ENCODE data around the gene SPRR2D. TPM values are rescaled to one million over a fixed set of nuclear protein-coding genes. Genes with fewer than 3 reads are reported as not detected.
"Not testable (repeated sequence)": the region's sequence is repeated elsewhere in the genome, so short reads cannot be mapped to it uniquely, and the experiment has no call there.

The SPRR2D gene
- total RNA-seq, result not detected

DNA sequence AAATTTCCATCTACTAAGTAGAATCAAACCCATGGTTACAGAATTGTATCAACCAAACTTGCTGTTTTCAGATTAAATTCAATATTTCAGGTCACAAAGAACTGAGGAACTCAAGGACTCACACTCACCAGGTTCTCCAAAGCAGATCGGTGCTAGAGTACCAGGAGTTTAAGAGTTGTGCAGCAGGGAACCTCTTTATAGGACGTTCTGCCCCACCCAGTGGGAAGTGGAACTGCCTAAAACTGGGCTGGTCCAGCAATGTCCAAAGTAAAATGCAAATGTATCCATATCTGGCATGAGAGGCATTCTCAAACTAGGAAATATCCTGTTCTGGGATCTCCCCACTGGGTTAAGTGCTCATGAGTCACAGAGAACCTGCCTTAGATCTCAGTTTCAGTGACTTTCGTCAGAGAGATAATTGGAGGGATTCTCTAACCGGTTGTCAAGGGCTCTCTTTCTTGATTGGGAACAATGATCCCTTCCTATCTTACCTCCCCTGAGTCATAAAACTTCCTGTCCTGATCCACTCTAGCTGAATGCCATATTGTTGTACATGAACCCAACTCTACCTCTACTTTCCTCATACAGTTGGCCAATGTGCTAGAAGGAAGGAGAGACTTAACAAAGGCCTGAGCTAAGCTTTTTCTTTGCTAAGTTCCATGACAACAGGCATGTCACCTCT is at the start of gene SPRR2D:
Gene SPRR2D (minus strand): TSS at position 171 of the 682 bp plus-strand sequence. CDS start 774 bp downstream, outside the sequence.
- Mint-ChIP-seq H3K4me1 (no peaks in the 10 kb centered on the region), H3K36me3 (no peaks in the 10 kb centered on the region), H3K9me3 (ENCODE audit: low read depth) (no peaks in the 10 kb centered on the region), H3K27me3 (peaks cover 27% of the 10 kb centered on the region), H3K4me3 (no peak within 1 kb of the TSS), H3K27ac (no peak within 1 kb of the TSS)
- CTCF ChIA-PET, result no interaction called here
- DNase-seq (no peak), ATAC-seq (no peak)

DNA sequence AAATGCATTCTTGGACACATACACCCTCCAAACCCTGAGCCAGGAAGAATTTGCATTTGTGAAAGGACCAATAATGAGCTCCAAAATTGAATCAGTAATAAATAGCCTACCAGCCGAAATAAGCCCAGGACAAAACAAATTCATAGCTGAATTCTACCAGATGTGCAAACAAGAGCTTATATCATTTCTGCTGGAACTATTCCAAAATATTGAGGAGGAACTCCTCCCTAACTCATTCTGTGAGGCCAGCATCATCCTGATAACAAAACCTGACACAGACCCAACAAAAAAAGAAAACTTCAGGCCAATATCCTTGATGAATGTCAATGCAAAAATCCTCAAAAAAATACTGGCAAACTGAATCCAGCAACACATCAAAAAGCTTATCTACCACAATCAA is 46.7 kb upstream of the SPRR2D start:
- H3K36me3 Mint-ChIP-seq, result no peaks in the 10 kb centered on the region
- H3K4me1 Mint-ChIP-seq, result no peaks in the 10 kb centered on the region
- no peak overlapping the region for H3K4me3 Mint-ChIP-seq
- no peaks in the 10 kb centered on the region for H3K9me3 Mint-ChIP-seq (ENCODE audit: low read depth)
- DNase-seq (no peak), ATAC-seq (no peak)
- CTCF ChIA-PET, result no interaction called here
- peaks cover 13% of the 10 kb centered on the region for H3K27me3 Mint-ChIP-seq
- no peak overlapping the region for H3K27ac Mint-ChIP-seq

DNA sequence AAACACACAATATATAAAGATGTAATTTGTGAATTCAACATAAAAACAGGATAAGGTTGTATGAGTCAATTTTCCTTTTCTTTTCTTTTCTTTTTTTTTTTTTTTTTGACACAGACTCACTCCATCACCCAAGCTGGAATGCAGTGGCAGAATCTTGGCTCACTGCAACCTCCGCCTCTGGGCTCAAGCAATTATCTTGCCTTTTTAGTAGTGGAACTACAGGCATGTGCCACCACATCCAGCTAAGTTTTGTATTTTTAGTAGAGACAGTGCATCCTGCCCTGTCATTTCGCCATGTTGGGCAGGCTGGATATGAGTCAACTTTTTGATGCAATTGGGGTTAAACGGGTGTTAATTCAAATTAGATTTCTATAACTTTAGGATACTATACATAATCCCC is 40.8 kb upstream of the SPRR2D start:
- ATAC-seq (no peak), DNase-seq (no peak)
- CTCF ChIA-PET, result no interaction called here
- Mint-ChIP-seq H3K4me3 (no peak overlapping the region), H3K4me1 (no peaks in the 10 kb centered on the region), H3K27me3 (peaks cover 7% of the 10 kb centered on the region), H3K27ac (no peak overlapping the region), H3K36me3 (no peaks in the 10 kb centered on the region), H3K9me3 (ENCODE audit: low read depth) (peaks cover 5% of the 10 kb centered on the region)

DNA sequence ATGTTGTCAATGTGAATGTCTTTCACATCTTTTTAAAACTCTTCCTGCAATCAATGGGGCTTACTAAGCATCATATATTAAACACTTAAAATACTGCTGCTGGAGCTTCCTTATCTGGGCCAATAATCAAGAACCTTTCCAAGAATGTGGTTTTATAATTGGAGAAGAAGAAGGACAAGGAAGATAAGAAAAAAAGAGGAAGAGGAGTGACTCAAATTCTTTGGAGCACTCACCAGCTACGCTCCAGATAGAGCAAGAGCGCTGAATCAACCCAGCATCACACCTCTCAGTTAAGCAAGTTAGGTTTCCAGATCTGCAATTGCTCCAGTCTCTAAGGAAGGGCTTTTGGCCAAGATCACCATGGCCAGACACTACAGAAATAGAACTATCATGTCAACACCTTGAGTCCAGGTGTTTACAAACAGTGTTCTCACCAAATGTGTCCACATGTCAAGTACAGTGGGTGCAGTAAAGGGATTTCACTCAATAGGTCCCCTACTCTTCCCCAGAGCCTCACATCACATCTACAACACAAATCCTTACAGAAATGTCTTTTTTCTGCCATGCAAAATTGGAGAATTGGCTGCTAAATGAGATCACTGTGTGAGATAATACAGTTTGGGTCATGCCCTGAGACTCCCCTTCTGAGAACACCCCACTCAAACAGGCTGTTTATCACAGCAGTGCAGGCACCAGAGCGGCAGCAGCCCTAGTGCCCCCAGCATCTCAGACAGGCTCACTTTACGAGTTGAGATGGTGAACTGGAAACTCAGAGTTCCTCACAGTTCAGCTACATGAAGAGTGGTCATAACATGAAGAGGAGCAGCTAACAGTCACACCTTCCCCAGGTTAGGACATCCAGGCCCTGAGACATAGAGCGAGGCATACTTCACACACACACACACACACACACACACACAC is 32.1 kb upstream of the SPRR2D start:
- Mint-ChIP-seq H3K4me3 (no peak overlapping the region), H3K36me3 (no peaks in the 10 kb centered on the region), H3K27me3 (no peaks in the 10 kb centered on the region), H3K27ac (no peak overlapping the region), H3K4me1 (no peaks in the 10 kb centered on the region), H3K9me3 (ENCODE audit: low read depth) (no peaks in the 10 kb centered on the region)
- no peak for DNase-seq
- CTCF ChIA-PET, result interaction anchor here (0.6 kb wide), 1 partner anchor 419 kb away, joined by 5 read pairs; no protein-coding TSS in a partner anchor
- no peak for ATAC-seq

DNA sequence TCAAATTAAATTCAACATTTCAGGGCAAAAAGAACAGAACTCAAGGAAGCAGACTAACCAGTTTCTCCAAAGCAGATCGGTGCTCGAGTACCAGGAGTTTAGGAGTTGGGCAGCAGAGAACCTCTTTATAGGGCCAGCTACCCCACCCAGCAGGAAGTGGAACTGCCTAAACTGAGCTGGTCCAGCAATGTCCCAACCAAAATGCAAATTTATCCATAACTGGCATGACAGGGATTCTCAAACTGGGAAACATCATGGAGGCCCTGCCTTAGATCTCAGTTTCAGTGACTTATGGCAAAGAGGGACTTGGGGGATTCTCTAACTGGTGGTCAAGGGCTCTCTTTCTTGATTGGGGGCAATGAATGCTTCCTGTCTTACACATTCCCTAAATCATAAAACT is 30.6 kb upstream of the SPRR2D start, which contains the start of gene SPRR2B:
Gene SPRR2B (minus strand): TSS at position 101 of the 400 bp plus-strand sequence. CDS start 772 bp downstream, outside the sequence.
- Mint-ChIP-seq H3K36me3 (no peaks in the 10 kb centered on the region), H3K27ac (no peak within 1 kb of the TSS), H3K4me1 (no peaks in the 10 kb centered on the region), H3K27me3 (peaks cover under 1% of the 10 kb centered on the region), H3K4me3 (no peak within 1 kb of the TSS), H3K9me3 (ENCODE audit: low read depth) (no peaks in the 10 kb centered on the region)
- CTCF ChIA-PET, result no interaction called here
- no peak for DNase-seq
- ATAC-seq, result no peak

DNA sequence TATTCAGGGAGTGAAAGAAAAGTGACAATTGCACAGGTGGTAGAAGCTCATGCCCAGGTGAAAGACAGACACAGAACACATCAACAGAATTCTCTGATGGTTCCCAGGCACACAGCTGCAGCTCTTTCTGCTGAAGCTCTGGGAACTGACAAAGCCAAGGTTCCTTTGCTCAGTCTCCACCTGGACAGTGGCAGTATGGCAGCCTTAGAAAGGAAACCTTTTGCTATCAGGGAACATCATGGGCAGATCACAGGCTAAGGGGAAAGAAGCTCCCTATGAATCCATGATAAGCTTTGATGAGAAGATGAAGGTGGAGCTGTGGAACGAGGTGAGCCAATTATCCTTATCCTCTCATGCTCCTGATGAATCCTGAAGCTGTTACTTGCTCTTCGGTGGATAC is 29.3 kb upstream of the SPRR2D start:
- Mint-ChIP-seq H3K4me3 (no peak overlapping the region), H3K36me3 (no peaks in the 10 kb centered on the region), H3K27ac (no peak overlapping the region), H3K4me1 (no peaks in the 10 kb centered on the region), H3K9me3 (ENCODE audit: low read depth) (no peaks in the 10 kb centered on the region), H3K27me3 (peaks cover 10% of the 10 kb centered on the region)
- DNase-seq (no peak), ATAC-seq (no peak)
- CTCF ChIA-PET, result no interaction called here

DNA sequence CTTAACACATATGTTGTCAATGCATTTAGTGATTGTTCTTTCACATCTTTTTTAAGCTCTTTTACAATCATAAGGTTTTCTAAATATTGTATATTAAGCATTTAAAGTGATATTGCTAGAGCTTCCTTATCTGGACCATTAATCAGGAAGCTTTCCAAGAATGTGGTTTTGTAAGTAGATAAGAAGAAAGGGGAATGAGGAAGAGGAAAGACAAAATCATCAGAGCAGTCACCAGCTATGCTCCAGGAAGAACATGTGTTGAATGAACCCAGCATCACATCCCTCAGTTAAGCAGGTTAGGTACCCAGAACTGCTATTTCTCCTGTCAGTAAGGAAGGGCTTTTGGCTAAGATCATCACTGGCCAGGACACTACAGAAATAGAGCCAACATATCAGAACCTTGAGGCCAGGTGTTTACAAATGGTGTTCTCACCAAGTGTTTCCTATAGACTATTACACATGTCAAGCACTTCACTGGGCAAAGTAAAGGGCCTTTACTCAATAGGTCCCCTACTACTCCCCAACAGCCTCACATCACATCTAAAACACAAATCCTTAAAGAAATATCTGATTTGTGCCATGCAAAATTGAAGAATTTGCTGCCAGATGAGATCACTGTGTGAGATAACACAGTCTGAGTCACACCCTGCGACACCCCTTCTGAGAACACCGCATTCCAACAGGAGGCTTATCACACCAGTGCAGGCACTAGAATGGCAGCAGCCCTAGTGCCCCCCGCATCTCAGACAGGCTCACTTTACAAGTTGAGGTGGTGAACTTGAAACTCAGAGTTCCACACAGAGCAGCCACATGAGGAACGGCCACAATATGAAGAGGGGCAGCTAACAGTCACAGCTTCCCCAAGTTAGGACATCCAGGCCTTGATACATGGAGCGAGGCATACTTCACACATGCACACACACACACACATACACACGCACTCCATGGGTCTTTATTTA is 18.2 kb upstream of the SPRR2D start:
- DNase-seq (no peak), ATAC-seq (no peak)
- H3K27ac Mint-ChIP-seq, result no peak overlapping the region
- H3K4me3 Mint-ChIP-seq, result no peak overlapping the region
- CTCF ChIA-PET, result no interaction called here
- no peaks in the 10 kb centered on the region for H3K36me3 Mint-ChIP-seq
- no peaks in the 10 kb centered on the region for H3K9me3 Mint-ChIP-seq (ENCODE audit: low read depth)
- H3K27me3 Mint-ChIP-seq, result peaks cover 22% of the 10 kb centered on the region
- no peaks in the 10 kb centered on the region for H3K4me1 Mint-ChIP-seq

DNA sequence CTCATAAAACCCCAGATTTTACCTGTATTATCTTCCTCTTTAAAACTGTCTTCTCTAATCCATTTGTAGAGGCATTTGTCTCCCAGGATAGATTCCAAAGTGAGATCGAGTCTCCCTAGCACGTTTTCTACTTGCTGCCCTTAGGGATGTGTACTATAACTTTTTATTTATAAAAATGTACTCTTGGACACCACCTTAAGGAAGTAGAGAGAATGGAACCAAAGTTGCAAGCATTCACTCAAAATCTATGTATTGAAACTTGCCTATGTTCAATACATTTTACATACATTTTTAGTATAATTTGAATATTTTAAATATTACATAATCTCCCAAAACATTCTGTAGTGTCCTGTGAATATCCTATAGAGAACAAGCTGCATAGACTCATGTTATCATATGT is 17.2 kb upstream of the SPRR2D start:
- ATAC-seq (no peak), DNase-seq (no peak)
- Mint-ChIP-seq H3K4me3 (no peak overlapping the region), H3K27me3 (peaks cover 17% of the 10 kb centered on the region), H3K4me1 (no peaks in the 10 kb centered on the region), H3K36me3 (no peaks in the 10 kb centered on the region), H3K9me3 (ENCODE audit: low read depth) (no peaks in the 10 kb centered on the region), H3K27ac (no peak overlapping the region)
- CTCF ChIA-PET, result no interaction called here

DNA sequence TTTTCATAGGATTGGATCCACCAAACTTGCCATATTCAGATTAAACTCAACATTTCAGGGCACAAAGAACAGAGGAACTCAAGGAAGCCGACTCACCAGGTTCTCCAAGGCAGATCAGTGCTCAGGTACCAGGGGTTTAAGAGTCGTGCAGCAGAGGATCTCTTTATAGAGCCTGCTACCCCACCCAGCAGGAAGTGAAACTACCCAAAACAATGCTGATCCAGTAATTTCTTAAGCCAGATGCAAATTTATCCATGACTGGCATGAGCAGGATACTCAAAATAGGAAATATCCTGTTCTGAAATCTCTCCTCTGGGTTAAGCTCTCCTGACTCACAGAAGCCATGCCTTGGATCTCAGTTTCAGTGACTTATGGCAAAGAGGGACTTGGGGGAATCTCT is 16.5 kb upstream of the SPRR2D start, which contains the start of gene SPRR2A:
Gene SPRR2A (minus strand): TSS at position 138 of the 400 bp plus-strand sequence. CDS start 777 bp downstream, outside the sequence.
- DNase-seq, result no peak
- no peaks in the 10 kb centered on the region for H3K9me3 Mint-ChIP-seq (ENCODE audit: low read depth)
- no peaks in the 10 kb centered on the region for H3K36me3 Mint-ChIP-seq
- no peak within 1 kb of the TSS for H3K4me3 Mint-ChIP-seq
- no peak within 1 kb of the TSS for H3K27ac Mint-ChIP-seq
- no peak for ATAC-seq
- no peaks in the 10 kb centered on the region for H3K4me1 Mint-ChIP-seq
- CTCF ChIA-PET, result no interaction called here
- H3K27me3 Mint-ChIP-seq, result peaks cover 18% of the 10 kb centered on the region

DNA sequence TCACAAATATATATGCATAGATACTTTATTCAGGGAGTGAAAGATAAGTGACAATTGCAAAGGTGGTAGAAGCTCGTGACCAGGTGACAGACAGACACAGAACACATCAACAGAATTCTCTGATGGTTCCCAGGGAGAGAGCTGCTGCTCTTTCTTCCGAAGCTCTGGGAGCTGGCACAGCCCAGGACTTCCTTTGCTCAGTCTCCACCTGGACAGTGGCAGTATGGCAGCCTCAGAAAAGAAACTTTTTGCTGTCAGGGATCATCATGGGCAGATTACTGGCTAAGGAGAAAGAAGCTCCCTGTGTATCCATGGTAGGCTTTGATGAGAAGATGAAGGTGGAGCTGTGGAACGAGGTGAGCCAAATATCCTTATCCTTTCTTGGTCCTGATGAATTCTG is 15.2 kb upstream of the SPRR2D start:
- H3K4me3 Mint-ChIP-seq; H3K9me3 Mint-ChIP-seq (ENCODE audit: low read depth); CTCF ChIA-PET; DNase-seq; ATAC-seq; H3K27ac Mint-ChIP-seq; H3K36me3 Mint-ChIP-seq; H3K4me1 Mint-ChIP-seq: not testable (repeated sequence)
- H3K27me3 Mint-ChIP-seq, result peaks cover 24% of the 10 kb centered on the region

DNA sequence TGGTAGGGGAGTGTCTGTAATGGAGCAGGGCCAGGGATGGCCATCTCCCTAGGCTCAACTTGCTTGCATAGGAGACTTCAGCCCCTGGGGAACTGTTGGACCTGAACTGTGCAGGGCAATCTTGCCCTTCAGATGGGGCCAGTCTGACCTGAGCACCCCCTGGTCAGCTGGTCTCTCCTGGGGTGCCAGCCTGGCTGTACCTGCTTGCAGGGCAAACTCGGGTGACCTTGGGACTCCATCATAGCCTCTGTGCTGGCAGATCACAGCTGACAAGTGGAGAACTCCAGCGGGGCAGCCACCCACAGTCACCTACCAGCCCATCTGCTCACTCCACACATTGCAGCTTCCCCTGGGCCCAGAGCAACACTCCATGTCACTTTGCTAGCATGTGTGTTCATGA is 8.3 kb upstream of the SPRR2D start:
- DNase-seq (no peak), ATAC-seq (no peak)
- no peak overlapping the region for H3K4me3 Mint-ChIP-seq
- no peak overlapping the region for H3K27ac Mint-ChIP-seq
- H3K4me1 Mint-ChIP-seq, result no peaks in the 10 kb centered on the region
- CTCF ChIA-PET, result no interaction called here
- H3K9me3 Mint-ChIP-seq (ENCODE audit: low read depth), result no peaks in the 10 kb centered on the region
- peaks cover 23% of the 10 kb centered on the region for H3K27me3 Mint-ChIP-seq
- no peaks in the 10 kb centered on the region for H3K36me3 Mint-ChIP-seq

DNA sequence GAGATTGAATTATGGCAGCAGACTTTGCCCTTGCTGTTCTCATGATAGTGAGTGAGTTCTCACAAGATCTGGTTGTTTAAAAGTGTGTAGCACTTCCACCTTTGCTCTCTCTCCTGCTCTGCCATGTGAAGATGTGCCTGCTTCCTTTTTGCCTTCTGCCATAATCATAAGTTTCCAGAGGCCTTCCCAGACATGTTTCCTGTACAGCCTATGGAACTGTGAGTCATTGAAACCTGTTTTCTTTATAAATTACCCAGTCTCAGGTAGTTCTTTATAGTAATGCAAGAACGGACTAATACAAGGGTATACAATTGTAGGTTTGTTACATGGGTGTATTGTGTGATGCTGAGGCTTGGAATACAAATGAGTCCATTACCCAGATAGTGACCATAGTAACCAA is 5.7 kb downstream of the SPRR2D start:
- no peak for ATAC-seq
- CTCF ChIA-PET, result no interaction called here
- Mint-ChIP-seq H3K9me3 (ENCODE audit: low read depth) (no peaks in the 10 kb centered on the region), H3K27ac (no peak overlapping the region), H3K4me1 (no peaks in the 10 kb centered on the region), H3K4me3 (no peak overlapping the region), H3K36me3 (no peaks in the 10 kb centered on the region), H3K27me3 (no peaks in the 10 kb centered on the region)
- DNase-seq, result no peak

DNA sequence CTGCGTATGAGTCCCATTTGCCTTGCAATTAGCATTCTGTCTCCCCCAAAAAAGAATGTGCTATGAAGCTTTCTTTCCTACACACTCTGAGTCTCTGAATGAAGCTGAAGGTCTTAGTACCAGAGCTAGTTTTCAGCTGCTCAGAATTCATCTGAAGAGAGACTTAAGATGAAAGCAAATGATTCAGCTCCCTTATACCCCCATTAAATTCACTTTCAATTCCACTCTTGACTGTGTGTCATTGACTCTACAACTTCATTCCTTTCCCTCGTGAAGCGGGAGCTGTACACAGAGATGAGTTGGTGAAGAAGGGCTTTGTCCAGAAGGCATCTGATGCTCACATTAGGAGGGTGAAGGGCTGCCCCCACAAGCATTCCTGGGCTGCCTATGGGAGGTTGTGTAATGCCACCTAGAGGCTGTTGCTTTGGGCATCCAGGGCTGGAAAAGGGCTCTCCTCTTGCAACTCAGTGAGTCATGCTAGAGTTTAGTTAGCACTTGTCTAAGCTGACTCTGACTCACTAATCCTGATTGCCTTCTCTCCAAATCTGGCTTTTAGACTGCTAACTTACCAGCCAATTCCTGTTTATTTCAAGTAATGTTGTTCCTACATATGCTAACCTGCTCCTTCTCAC is 8.1 kb downstream of the SPRR2D start:
- ATAC-seq, result no peak
- no peaks in the 10 kb centered on the region for H3K27me3 Mint-ChIP-seq
- H3K9me3 Mint-ChIP-seq (ENCODE audit: low read depth), result no peaks in the 10 kb centered on the region
- H3K36me3 Mint-ChIP-seq, result no peaks in the 10 kb centered on the region
- CTCF ChIA-PET, result no interaction called here
- no peak for DNase-seq
- no peaks in the 10 kb centered on the region for H3K4me1 Mint-ChIP-seq
- no peak overlapping the region for H3K4me3 Mint-ChIP-seq
- no peak overlapping the region for H3K27ac Mint-ChIP-seq
